ENCODE data around the gene MOSPD3.

DNA sequence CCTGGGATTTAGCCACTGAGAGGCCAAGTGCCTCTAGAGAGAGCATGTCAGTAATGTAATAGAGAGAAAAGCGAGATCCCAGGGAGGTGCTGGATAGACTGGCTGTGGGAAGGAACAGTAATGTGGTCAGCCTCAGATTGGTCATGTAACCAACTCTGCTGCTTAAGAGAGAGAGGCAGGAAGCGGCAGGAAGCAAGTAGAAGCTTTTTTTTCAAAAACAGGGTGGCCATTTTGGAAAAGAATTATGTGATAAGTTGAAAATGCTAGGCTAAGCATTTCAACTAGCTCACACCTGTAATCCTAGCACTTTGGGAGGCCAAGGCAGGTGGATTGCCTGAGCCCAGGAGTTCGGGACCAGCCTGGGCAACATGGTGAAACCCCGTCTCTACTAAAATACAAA is 13.9 kb upstream of the MOSPD3 start:
- TF ChIP-seq GATA2 (IDR thresholded peaks at IDR 0.05; ENCODE audit: low read depth, low read length) = no peak
- TF ChIP-seq GATA3 (IDR thresholded peaks at IDR 0.05; ENCODE audit: low read depth, low read length) = no peak

Measured in SH-SY5Y (cell line).